GM23338 (cell line): ENCODE measurements around the gene POC1B. TPM values are rescaled to one million over a fixed set of nuclear protein-coding genes. Genes with fewer than 3 reads are reported as not detected.

Experiments used
- ATAC-seq: fragments of 200-7000 bp; cut with Tn5 transposase; 3 replicates; pipeline ENCODE4 v1.9.1; 2020
- DNase-seq: peaks from one replicate; pipeline ENCODE4 v3.0.0-alpha.2; 2015; ENCODE audit warnings: low spot score
- H2AFZ ChIP-seq: fragments of 200-600 bp; sonication (generic); 2 replicates; pipeline ENCODE4 v1.8.0; 2016; ENCODE audit warnings: antibody characterized with exemption, mild to moderate bottlenecking, moderate library complexity
- H3F3A ChIP-seq: fragments of 200-600 bp; sonication (generic); replicated peaks from 2 replicates; pipeline ENCODE4 v1.8.0; 2017; ENCODE audit warnings: antibody characterized with exemption, mixed run types, low read depth
- H3K27ac ChIP-seq: fragments of 200-600 bp; sonication (generic); 2 replicates; pipeline ENCODE4 v1.6.1; 2016; ENCODE audit warnings: low read depth
- H3K27me3 ChIP-seq: fragments of 200-600 bp; sonication (generic); 2 replicates; pipeline ENCODE4 v1.8.0; 2016; ENCODE audit warnings: mild to moderate bottlenecking, mixed run types, moderate library complexity; ENCODE audit not compliant: insufficient read depth
- H3K36me3 ChIP-seq: fragments of 200-600 bp; sonication (generic); 2 replicates; pipeline ENCODE4 v1.8.0; 2016; ENCODE audit warnings: mild to moderate bottlenecking; ENCODE audit not compliant: insufficient read depth
- H3K4me1 ChIP-seq: fragments of 200-600 bp; sonication (generic); 2 replicates; pipeline ENCODE4 v1.8.0; 2016; ENCODE audit warnings: mild to moderate bottlenecking, moderate library complexity; ENCODE audit not compliant: insufficient read depth
- H3K4me2 ChIP-seq: fragments of 200-600 bp; sonication (generic); 2 replicates; pipeline ENCODE4 v1.7.1; 2017; ENCODE audit warnings: mixed run types
- H3K4me3 ChIP-seq: fragments of 200-600 bp; sonication (generic); 2 replicates; pipeline ENCODE4 v1.6.1; 2016; ENCODE audit warnings: mixed run types
- H3K79me2 ChIP-seq: fragments of 200-600 bp; sonication (generic); replicated peaks from 2 replicates; pipeline ENCODE4 v1.8.0; 2017; ENCODE audit warnings: mild to moderate bottlenecking; ENCODE audit not compliant: insufficient read depth
- H3K9me2 ChIP-seq: fragments of 200-600 bp; sonication (generic); 2 replicates; pipeline ENCODE4 v1.8.0; 2017; ENCODE audit not compliant: insufficient read depth
- H4K20me1 ChIP-seq: fragments of 200-600 bp; sonication (generic); replicated peaks from 2 replicates; pipeline ENCODE4 v1.8.0; 2017; ENCODE audit warnings: mild to moderate bottlenecking; ENCODE audit not compliant: insufficient read depth
- H3K27ac Mint-ChIP-seq: 2 replicates; pipeline ENCODE4 v1.8.0; 2020; ENCODE audit warnings: inconsistent platforms, mild to moderate bottlenecking, moderate library complexity, mixed read lengths
- H3K27me3 Mint-ChIP-seq: 3 replicates; pipeline ENCODE4 v1.8.0; 2022; ENCODE audit warnings: low read depth, mild to moderate bottlenecking, moderate library complexity, mixed read lengths, inconsistent platforms; ENCODE audit not compliant: insufficient read depth, poor library complexity
- H3K36me3 Mint-ChIP-seq: 3 replicates; pipeline ENCODE4 v1.8.0; 2021; ENCODE audit warnings: low read depth, mild to moderate bottlenecking, inconsistent platforms, moderate library complexity, mixed read lengths
- H3K4me1 Mint-ChIP-seq: 3 replicates; pipeline ENCODE4 v1.8.0; 2020; ENCODE audit warnings: mild to moderate bottlenecking, inconsistent platforms, mixed read lengths
- H3K4me3 Mint-ChIP-seq: 3 replicates; pipeline ENCODE4 v1.8.0; 2021; ENCODE audit warnings: moderate library complexity, mild to moderate bottlenecking, inconsistent platforms, mixed read lengths
- H3K9me3 Mint-ChIP-seq: 3 replicates; pipeline ENCODE4 v1.8.0; 2020; ENCODE audit warnings: moderate library complexity, mild to moderate bottlenecking, inconsistent platforms, mixed read lengths
- CREB1 ChIP-seq: fragments of 250-450 bp; sonication (Bioruptor Pico); IDR thresholded peaks from 2 replicates; pipeline ENCODE4 v1.5.0; 2020; ENCODE audit warnings: low read depth, mild to moderate bottlenecking, moderate library complexity
- EZH2phosphoT487 ChIP-seq: fragments of 200-600 bp; sonication (generic); IDR thresholded peaks from one replicate; pipeline ENCODE4 v1.8.1; 2018; ENCODE audit warnings: antibody characterized with exemption; ENCODE audit not compliant: unreplicated experiment
- JUNB ChIP-seq: IDR thresholded peaks from one replicate; pipeline ENCODE4 v1.6.1; 2016; ENCODE audit warnings: antibody characterized with exemption; ENCODE audit not compliant: unreplicated experiment
- NANOG ChIP-seq: IDR thresholded peaks from 2 replicates; pipeline ENCODE4 v1.6.1; 2016; ENCODE audit warnings: antibody characterized with exemption, borderline replicate concordance
- POLR2AphosphoS5 ChIP-seq: IDR thresholded peaks from 2 replicates; pipeline ENCODE4 v1.6.1; 2016; ENCODE audit warnings: antibody characterized with exemption, low read depth
- REST ChIP-seq: IDR thresholded peaks from one replicate; pipeline ENCODE4 v1.6.1; 2018; ENCODE audit warnings: antibody characterized with exemption; ENCODE audit not compliant: unreplicated experiment
- STAT1 ChIP-seq: IDR thresholded peaks from one replicate; pipeline ENCODE4 v1.6.1; 2016; ENCODE audit warnings: antibody characterized with exemption; ENCODE audit not compliant: unreplicated experiment
- ZNF114 ChIP-seq: fragments of 250-450 bp; sonication (Bioruptor Pico); IDR thresholded peaks from 2 replicates; pipeline ENCODE4 v1.5.0; 2020; ENCODE audit warnings: mild to moderate bottlenecking, moderate library complexity
- ZNF331 ChIP-seq: fragments of 250-450 bp; sonication (Bioruptor Pico); IDR thresholded peaks from 2 replicates; pipeline ENCODE4 v1.5.0; 2020; ENCODE audit warnings: low read depth, mild to moderate bottlenecking, moderate library complexity
- polyA plus RNA-seq: library from polyadenylated mRNA; unstranded; fragments of >200 nt; fragmentation: Nextera tagmentation; extraction: Ambion mirVana; gene quantifications from 2 replicates; pipeline ENCODE4 v1.2.1, GENCODE V29; 2016
- small RNA-seq: library from RNA; depleted of rRNA; stranded (forward); fragments of <200 nt; gene quantifications from one replicate; pipeline ENCODE3, GENCODE V24; 2014; ENCODE audit warnings: low replicate concordance
- total RNA-seq: library from RNA; depleted of rRNA; stranded (reverse); fragments of >200 nt; shearing (Covaris generic); gene quantifications from 2 replicates; pipeline ENCODE4 v1.2.3, GENCODE V29; 2014; rRNA removed
- TF ChIP-seq, protein P1 (sequence below), 2 experiments: fragments of 200-600 bp in 1 of 2; sonication (generic) in 1 of 2; conservative IDR thresholded peaks; 2 replicates each; pipeline versions ENCODE4 v1.5.1 to v1.6.1; 2016 to 2017; ENCODE audit warnings: antibody characterized with exemption in 2 of 2, low read depth in 2 of 2, mild to moderate bottlenecking in 2 of 2, moderate library complexity in 1 of 2

POC1B gene
- total and polyA plus RNA-seq, 2 experiments from 2014 or later: 11.8 to 17.5 TPM

DNA sequence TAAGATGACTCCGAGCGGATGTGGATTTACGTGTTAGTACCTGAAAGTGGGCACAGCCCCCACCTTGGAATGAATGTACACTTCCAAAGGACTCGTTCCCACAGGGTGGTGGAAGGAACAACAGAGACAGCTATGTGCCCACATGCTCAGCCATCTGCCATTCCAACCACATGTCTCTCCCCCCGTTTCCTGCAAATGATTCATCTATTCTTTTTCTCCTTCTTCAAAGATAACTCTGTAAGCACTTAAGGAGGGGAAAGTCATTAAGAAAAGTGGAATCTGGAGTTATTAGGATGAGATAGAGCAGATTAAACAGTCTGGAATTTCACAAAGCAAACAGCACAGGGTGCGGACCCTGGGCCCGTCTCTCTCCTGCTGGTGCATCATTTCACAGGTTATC is 155.0 kb downstream of the POC1B start:
- H3K27ac Mint-ChIP-seq: no peak overlapping the region
- no peaks in the 10 kb centered on the region for H3K27me3 ChIP-seq
- no peak overlapping the region for H3K4me3 ChIP-seq
- TF ChIP-seq ZNF331 (CRISPR knock-in tag): no peak
- TF ChIP-seq, protein P1, sequence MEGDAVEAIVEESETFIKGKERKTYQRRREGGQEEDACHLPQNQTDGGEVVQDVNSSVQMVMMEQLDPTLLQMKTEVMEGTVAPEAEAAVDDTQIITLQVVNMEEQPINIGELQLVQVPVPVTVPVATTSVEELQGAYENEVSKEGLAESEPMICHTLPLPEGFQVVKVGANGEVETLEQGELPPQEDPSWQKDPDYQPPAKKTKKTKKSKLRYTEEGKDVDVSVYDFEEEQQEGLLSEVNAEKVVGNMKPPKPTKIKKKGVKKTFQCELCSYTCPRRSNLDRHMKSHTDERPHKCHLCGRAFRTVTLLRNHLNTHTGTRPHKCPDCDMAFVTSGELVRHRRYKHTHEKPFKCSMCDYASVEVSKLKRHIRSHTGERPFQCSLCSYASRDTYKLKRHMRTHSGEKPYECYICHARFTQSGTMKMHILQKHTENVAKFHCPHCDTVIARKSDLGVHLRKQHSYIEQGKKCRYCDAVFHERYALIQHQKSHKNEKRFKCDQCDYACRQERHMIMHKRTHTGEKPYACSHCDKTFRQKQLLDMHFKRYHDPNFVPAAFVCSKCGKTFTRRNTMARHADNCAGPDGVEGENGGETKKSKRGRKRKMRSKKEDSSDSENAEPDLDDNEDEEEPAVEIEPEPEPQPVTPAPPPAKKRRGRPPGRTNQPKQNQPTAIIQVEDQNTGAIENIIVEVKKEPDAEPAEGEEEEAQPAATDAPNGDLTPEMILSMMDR (conservative IDR thresholded peaks at IDR 0.05; ENCODE audit: low read depth in 2 of 2): no peak
- no peak for TF ChIP-seq JUNB
- no peak for TF ChIP-seq ZNF114 (CRISPR knock-in tag)
- TF ChIP-seq REST: no peak
- no peak for TF ChIP-seq EZH2phosphoT487
- no peak for TF ChIP-seq NANOG
- no peaks in the 10 kb centered on the region for H3K9me2 ChIP-seq
- no peak overlapping the region for H2AFZ ChIP-seq
- H4K20me1 ChIP-seq: no peaks in the 10 kb centered on the region
- H3K9me3 Mint-ChIP-seq: no peaks in the 10 kb centered on the region
- no peaks in the 10 kb centered on the region for H3F3A ChIP-seq
- ATAC-seq: no peak
- H3K4me3 Mint-ChIP-seq: no peak overlapping the region
- H3K36me3 Mint-ChIP-seq: no peaks in the 10 kb centered on the region
- no peaks in the 10 kb centered on the region for H3K36me3 ChIP-seq
- no peak overlapping the region for H3K4me2 ChIP-seq
- H3K27ac ChIP-seq: no peak overlapping the region
- H3K4me1 Mint-ChIP-seq: peaks cover 28% of the 10 kb centered on the region
- no peaks in the 10 kb centered on the region for H3K79me2 ChIP-seq
- DNase-seq: no peak
- H3K27me3 Mint-ChIP-seq: peaks cover 2% of the 10 kb centered on the region
- H3K4me1 ChIP-seq: peaks cover 14% of the 10 kb centered on the region

DNA sequence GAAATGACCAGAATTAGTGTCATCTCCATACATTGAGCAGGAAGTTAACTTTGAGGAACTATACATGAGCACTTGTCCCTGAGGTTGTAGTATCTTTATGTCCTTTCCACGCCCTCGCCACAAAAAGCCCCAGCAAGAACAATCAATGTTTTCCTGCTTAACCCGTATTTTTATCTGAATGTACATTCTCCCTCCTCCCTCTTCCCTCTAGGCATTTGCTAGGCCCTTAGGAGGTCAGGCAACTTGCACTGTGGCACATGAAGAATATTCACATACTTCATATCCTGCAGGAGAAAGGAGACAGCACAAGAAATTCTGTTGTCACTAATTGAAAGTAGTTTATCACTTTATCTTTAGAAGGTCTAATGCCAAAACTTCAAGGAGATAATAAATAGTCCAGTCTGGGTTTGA is 155.4 kb downstream of the POC1B start:
- no peak overlapping the region for H3K27ac ChIP-seq
- peaks cover 14% of the 10 kb centered on the region for H3K4me1 ChIP-seq
- H3K79me2 ChIP-seq: no peaks in the 10 kb centered on the region
- ATAC-seq (no peak), DNase-seq (no peak)
- no peaks in the 10 kb centered on the region for H4K20me1 ChIP-seq
- no peak overlapping the region for H2AFZ ChIP-seq
- Mint-ChIP-seq H3K27me3 (peaks cover 2% of the 10 kb centered on the region), H3K4me3 (no peak overlapping the region), H3K4me1 (peaks cover 28% of the 10 kb centered on the region), H3K27ac (no peak overlapping the region), H3K9me3 (no peaks in the 10 kb centered on the region), H3K36me3 (no peaks in the 10 kb centered on the region)
- no peak for TF ChIP-seq JUNB
- no peak for TF ChIP-seq CREB1 (CRISPR knock-in tag)
- no peak for TF ChIP-seq POLR2AphosphoS5
- no peak for TF ChIP-seq EZH2phosphoT487
- no peak for TF ChIP-seq STAT1
- no peak for TF ChIP-seq ZNF331 (CRISPR knock-in tag)
- H3K9me2 ChIP-seq: no peaks in the 10 kb centered on the region
- H3K4me2 ChIP-seq: no peak overlapping the region
- H3K4me3 ChIP-seq: no peak overlapping the region
- no peaks in the 10 kb centered on the region for H3K27me3 ChIP-seq
- no peaks in the 10 kb centered on the region for H3F3A ChIP-seq
- H3K36me3 ChIP-seq: no peaks in the 10 kb centered on the region

Small RNAs within 50 kb of the gene (small RNA-seq; reads per million reads assigned to genes)
- gene AC025034.2: not detected
- not detected for gene POC1B-GALNT4

Other genes starting within 250 kb of the POC1B start
- gene DUSP6, start 173.5 kb downstream of the POC1B start, total RNA-seq: 153 and 191 TPM in 2 replicates
- 100 and 117 TPM in 2 replicates for gene DUSP6, start 173.5 kb downstream of the POC1B start, polyA plus RNA-seq
- gene GALNT4, start 1.3 kb downstream of the POC1B start, total RNA-seq: 2.4 and 3.0 TPM in 2 replicates
- 1.1 TPM in 1 of 2 replicates, not detected in the other for gene GALNT4, start 1.3 kb downstream of the POC1B start, polyA plus RNA-seq
- gene ATP2B1, start 182.8 kb upstream of the POC1B start, total RNA-seq: 20.4 and 42.3 TPM in 2 replicates
- 27.4 and 39.3 TPM in 2 replicates for gene ATP2B1, start 182.8 kb upstream of the POC1B start, polyA plus RNA-seq